Heart left ventricle (tissue), 13 donors: ENCODE data around the gene MRPL50.

ENCODE experiments used
- POLR2A ChIP-seq, 2 donors: fragments of 450-650 bp; IDR thresholded peaks; one replicate each; pipeline ENCODE4 v1.6.1; 2017; ENCODE audit warnings: antibody characterized with exemption in 2 of 2, mild to moderate bottlenecking in 2 of 2, moderate library complexity in 2 of 2
- TF ChIP-seq, protein P1 (sequence below), 12 donors: fragments of 200-600 bp; sonication (generic) in 4 of 12; IDR thresholded peaks; one replicate each; pipeline versions ENCODE4 v1.5.0 to v1.8.0; 2018 to 2022; ENCODE audit warnings: antibody characterized with exemption in 12 of 12, mild to moderate bottlenecking in 5 of 12
- donor health status: ischemic (EF 13 %, LVEDD 7.1; RV severe dilation, severe dysfunction).
- donor health status: DM: no; HTN: yes; CAD: no.
- donor health status: DM: no; HTN: no; CAD: no.
- donor health status: ischemic (EF 25% LVEDD 6.9; RV normal size, moderate dysfunction).
- donor health status: ischemic (EF 25% LVEDD 5.7; RV mildly dilated, moderate dysfunction).
- donor health status: ischemic (EF 35%, LVEDD 5.7; RV mildly dilated, moderate dysfunction).
- donor health status: nonischemic (EF 11% LVEDD 7.7; RV severe dilation, severe dysfunction).
- donor health status: DM: yes; HTN: yes; CAD: no.
- donor health status: PGD.
- donor health status: ischemic (EF 29% LVEDD 5.4; RV normal size, mild dysfunction).
- donor health status: nonischemic (EF 23%, LVEDD 6.1; RV moderate dilation, normal function).

DNA sequence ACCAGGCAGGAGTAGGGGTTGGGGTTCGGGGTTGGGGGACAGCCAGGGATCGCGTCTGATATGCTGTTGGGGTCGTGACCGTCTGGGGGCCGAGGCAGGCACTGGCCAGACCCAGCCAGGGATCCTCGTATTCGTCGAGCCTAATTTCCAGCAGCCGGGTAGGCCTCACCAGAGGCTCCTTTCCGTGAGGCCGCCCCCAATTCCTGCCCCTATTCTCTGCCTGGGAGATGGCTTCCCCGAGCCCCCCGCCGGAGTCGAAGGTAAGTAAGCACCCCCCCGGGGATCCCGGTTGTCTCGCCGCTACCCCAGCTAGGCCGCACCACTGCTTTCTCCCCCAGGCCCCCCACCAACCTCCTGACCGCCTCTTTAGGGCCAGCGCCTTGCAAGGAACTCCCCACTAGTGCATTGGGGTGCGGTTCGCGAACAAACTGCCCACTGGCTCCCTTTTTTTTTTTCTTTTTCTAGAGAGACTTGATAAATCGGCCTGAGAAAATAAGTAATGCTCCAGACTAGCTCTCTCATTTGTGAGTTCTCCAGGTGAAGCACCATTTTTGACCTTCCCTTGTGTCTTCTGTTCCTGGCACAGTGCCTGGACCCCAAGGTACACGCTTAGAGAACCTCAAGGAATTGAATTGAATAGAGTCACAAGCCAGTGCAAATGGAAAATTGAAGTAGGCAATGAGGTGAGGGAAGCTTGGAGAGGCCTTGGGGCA is 668 bp upstream of the MRPL50 start:
- TF ChIP-seq, protein P1, sequence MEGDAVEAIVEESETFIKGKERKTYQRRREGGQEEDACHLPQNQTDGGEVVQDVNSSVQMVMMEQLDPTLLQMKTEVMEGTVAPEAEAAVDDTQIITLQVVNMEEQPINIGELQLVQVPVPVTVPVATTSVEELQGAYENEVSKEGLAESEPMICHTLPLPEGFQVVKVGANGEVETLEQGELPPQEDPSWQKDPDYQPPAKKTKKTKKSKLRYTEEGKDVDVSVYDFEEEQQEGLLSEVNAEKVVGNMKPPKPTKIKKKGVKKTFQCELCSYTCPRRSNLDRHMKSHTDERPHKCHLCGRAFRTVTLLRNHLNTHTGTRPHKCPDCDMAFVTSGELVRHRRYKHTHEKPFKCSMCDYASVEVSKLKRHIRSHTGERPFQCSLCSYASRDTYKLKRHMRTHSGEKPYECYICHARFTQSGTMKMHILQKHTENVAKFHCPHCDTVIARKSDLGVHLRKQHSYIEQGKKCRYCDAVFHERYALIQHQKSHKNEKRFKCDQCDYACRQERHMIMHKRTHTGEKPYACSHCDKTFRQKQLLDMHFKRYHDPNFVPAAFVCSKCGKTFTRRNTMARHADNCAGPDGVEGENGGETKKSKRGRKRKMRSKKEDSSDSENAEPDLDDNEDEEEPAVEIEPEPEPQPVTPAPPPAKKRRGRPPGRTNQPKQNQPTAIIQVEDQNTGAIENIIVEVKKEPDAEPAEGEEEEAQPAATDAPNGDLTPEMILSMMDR (IDR thresholded peaks at IDR 0.05) = no peak
- no peak for TF ChIP-seq POLR2A (IDR thresholded peaks at IDR 0.05)
